GM18858 (cell line): ENCODE data around the gene UBE2F.
"Not testable (repeated sequence)": the region's sequence is repeated elsewhere in the genome, so short reads cannot be mapped to it uniquely, and the experiment has no call there.

Source experiments
- ATAC-seq: cut with Tn5 transposase; IDR thresholded peaks from one replicate; pipeline ENCODE4 v1.9.1; 2021; ENCODE audit not compliant: unreplicated experiment

Gene UBE2F

GRCh38 chr2:238042090-238042489 lies 75.3 kb downstream of the UBE2F start:
- no peak for ATAC-seq

- ATAC-seq: no peak
Observed at GRCh38 chr2:238042849-238043584, 76.2 kb downstream of the UBE2F start.

GRCh38 chr2:238043851-238044250 lies 77.0 kb downstream of the UBE2F start:
- no peak for ATAC-seq

DNA sequence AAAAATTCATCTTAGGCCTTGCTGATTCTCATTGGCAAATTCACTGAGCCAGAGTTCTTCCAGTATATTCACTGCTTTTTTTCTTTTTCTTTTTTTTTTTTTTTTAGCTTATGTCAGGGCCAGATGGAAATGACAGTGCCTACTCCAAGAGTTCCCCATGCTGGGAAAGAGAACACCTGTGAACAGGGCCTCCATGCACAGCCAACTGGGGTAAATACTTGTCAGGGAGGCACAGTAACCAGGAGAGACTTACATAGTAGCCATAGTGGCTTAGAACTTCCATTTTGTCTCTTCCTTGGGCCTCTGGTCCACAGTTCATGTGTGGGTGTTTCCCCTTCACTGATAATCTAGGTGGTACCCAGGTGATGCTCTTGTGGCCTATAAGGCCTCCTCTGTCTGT lies 78.8 kb downstream of the UBE2F start:
- no peak for ATAC-seq

DNA sequence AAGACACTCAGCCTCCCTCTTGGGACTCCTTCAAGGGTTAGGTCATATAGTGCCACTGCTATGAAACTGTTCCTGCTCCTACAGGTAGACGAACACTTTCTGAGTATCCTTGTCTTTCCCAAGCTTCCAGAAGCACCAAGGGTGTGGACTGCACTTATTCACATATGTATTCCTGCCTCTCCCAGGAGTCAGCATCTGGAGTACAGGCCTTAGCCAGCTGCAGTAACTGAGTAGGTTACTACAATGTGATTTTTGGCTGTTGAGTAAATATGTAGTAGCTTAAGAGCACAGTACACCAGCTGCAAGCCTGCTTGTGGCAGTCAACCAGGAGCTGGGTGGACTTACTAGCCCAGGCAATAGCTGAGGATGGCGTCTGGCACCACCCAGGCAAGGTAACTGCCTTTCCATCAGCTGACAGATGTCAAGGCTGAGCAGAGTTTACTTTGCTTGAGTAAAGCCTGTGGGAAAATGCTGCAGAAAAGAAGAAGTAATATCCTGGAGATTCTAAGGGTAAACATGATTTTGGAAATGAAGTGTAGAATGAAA lies 80.0 kb downstream of the UBE2F start:
- no peak for ATAC-seq

- ATAC-seq: no peak
Observed at GRCh38 chr2:238053191-238053776, 86.5 kb downstream of the UBE2F start.

DNA sequence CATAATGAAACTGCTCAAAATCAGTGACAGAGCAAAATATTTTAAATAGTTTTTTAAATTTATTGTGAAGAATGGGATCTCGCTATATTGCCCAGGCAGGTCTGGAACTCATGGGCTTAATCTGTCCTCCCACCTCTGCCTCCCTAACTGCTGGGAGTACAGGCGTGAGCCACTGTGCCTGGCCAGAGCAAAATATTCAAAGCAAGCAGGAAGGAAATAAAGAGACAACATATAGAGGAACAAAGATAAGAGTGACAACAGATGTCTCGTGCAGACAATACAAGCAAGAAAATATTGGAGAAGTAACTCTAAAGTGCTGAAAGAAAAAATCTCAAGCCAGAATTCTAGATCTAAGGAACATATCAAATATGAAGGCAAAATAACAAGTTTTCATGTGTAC lies 89.0 kb downstream of the UBE2F start:
- ATAC-seq: no peak

DNA sequence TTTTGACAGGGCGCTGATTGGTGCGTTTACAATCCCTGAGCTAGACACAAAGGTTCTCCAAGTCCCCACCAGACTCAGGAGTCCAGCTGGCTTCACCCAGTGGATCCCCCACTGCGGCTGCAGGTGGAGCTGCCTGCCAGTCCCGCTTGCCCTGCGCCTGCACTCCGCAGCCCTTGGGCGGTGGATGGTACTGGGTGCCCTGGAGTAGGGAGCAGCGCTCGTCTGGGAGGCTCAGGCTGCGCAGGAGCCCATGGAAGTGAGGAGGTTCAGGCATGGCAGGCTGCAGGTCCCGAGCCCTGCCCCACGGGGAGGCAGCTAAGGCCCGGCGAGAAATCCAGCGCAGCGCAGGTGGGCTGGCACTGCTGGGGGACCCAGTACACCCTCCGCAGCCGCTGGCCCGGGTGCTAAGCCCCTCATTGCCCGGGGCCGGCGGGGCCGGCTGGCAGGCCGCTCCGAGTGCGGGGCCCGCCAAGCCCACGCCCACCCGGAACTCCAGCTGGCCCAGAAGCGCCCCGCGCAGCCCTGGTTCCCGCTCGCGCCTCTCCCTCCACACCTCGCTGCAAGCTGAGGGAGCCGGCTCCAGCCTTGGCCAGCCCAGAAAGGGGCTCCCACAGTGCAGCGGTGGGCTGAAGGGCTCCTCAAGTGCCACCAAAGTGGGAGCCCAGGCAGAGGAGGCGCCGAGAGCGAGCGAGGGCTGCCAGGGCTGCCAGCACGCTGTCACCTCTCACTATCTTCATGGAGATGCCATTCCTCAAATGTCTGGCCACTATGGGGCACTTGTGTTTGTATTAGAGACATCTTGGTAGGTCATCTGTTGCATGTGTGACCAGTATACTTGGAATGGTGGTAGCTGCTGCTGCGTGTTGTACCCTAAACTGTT lies 91.1 kb downstream of the UBE2F start:
- not testable (repeated sequence) for ATAC-seq

- ATAC-seq: no peak
Observed at GRCh38 chr2:238059505-238059904, 92.7 kb downstream of the UBE2F start.

DNA sequence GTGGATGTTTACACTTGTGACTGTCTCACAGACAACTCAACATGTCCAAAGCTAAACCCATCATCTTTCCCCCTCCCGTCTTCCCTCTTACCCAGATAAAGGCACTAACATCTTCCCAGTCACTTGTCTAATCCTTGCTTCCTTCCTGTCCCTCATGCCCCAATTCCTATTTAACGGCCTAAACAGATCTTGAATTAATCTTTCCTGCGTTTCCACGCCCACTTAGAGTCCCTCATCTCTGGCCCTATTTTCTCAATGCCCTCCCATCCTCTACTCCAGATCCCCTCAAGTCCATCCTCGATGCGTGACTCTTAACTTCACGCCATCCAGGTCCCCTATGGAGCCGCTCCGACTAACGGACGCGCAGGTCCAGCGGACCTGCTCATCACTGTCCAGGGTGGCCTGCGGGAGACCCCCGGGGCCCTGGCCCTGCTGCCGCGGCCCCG lies 93.3 kb downstream of the UBE2F start:
- no peak for ATAC-seq

- peak; percentile 88 for ATAC-seq
Observed at GRCh38 chr2:238060542-238061314, 93.9 kb downstream of the UBE2F start, which contains the start of gene SCLY. Gene SCLY (plus strand): TSS chr2:238061001. CDS start chr2:238061055, 54 bp downstream.

- ATAC-seq: no peak
Observed at GRCh38 chr2:238061315-238062202, 94.7 kb downstream of the UBE2F start.

DNA sequence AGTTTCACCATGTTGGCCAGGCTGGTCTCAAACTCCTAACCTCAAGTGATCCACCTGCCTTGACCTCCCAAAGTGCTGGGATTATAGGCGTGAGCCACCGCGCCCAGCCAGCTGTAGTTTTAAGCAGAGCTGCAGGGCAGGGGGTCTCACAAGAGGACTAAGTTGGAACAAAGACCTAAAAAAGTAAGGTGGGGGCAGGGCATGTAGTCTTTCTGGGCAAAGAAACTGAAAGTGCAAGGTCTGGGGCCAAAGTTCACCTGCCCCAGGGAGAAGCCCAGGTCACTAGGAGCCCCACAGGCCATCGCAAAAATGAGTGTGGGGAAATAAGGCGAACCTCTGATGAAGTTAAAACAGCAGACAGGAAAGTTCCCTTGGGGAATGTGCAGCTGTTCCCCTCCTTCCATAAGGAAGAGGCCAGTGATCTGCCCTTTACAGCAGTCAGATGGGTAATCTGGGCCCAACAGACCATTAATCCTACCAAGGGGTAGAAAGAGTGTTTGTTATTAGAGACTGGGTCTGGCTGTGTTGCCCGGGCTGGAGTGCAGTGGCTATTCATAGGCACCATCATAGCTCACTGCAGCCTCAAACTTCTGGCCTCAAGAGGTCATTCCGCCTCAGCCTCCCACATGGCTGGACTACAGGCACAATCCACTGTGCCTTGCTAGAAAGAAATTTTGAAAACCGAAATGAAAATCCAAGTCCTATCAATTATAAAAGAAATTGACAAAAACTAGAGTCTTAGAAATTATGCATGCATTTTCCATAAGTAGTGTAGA lies 96.8 kb downstream of the UBE2F start:
- ATAC-seq: no peak

- ATAC-seq: no peak
Observed at GRCh38 chr2:238064376-238064775, 97.6 kb downstream of the UBE2F start.

DNA sequence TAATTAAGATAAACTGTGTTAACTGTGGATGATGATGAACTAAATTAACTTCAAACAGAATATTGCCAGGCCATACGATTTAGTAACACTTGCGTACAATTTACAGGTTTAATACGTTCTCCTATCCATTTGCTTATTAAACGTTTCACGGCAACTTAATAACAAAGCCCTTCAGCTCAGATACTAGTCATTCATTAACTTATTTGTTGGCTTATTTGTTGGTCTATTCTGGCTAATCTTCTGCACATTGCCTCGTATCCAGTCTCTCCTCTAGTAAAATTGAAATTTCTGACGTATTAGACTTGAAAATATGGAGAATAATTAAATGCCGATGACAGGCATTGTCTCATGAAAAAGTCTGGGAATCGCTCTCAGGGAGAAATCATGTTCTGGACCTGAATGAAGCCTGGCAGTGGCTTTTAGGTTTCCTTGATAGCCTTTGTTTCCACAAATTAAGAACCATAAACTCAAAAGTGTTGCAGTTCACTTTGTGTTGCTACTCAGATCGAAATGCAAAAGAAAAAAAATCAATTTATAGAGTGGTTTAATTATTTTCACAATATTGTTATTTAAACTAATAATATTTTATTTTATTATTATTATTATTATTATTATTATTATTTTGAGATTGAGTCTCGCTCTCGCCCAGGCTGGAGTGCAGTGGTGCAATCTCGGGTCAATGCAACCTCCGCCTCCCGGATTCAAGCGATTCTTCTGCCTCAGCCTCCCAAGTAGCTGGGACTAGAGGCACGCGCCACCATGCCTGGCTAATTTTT lies 98.4 kb downstream of the UBE2F start:
- no peak for ATAC-seq

DNA sequence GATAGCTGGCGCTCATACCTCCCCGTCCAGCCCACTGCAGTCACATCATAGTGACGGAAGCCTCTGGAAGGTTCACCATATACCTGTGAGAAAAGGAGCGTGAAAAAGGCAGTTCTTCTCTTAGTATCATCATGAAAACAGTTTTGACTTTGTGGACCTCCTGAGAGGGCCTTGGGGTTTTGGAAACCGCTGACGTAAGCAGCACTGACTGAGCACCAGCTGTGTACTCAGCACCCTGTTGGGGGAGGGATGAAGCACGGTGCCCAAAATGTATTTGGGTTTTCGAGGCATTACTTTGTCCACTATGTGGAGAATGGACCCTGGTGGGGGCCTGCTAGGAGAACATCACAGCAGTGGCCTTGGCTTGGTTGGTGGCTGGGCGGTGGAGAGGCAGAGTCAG lies 99.4 kb downstream of the UBE2F start:
- no peak for ATAC-seq

DNA sequence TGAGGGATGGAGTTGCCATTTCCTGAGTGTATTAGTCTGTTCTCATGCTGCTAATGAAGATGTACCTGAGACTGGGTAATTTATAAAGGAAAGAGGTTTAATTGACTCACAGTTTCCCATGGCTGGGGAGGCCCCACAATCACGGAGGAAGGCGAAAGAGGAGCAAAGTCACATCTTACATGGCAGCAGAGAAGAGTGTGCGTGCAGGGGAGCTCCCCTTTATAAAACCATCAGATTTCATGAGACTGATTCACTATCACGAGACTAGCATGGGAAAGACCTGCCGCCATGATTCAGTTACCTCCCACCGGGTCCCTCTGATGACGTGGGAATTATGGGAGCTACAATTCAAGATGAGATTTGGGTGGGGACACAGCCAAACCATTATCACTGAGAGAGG lies 99.9 kb downstream of the UBE2F start:
- not testable (repeated sequence) for ATAC-seq

DNA sequence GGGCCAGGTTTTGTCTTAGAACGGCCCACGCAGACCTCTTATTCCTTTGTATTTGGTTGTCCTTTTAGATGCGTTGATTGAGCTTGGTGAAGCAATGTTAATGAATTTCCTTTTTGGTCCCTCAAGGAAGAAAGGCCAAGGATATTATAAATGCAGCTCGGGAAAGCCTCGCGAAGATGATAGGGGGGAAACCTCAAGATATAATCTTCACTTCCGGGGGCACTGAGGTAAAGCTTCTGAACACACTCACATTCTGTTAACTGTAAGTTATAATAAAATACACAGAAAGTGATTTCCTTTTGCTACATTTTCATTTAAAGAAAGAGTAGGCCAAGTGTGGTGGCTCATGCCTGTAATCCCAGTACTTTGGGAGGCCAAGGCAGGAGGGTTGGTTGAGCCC lies 101.1 kb downstream of the UBE2F start:
- ATAC-seq: no peak
